ENCODE measurements around the gene SHMT1. TPM values are rescaled to one million over a fixed set of nuclear protein-coding genes. Genes with fewer than 3 reads are reported as not detected.
"Not testable (repeated sequence)": the region's sequence is repeated elsewhere in the genome, so short reads cannot be mapped to it uniquely, and the experiment has no call there.

SHMT1 gene
- total RNA-seq, 4 donors from 2014 or later, result 17.4 to 30.6 (median 24.0) TPM

DNA sequence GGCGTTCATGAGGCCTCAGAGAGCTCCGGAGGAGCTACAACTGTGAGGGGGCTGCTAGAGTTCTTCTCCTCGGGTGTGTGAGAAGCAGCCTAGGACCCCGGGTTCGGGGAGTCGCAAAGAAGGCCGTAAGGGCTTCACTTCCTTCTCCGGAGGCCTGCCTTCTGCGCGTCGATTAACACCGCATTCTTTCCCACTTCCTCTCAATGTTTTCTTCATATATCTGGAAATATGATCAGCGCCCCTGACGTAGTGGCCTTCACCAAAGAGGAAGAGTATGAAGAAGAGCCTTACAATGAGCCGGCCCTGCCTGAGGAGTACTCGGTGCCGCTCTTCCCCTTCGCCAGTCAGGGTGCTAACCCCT lies 47.8 kb downstream of the SHMT1 start:
- peak overlapping the region; percentile 86 to 88 (median 88) for H3K27ac ChIP-seq (replicated peaks in 1 of 4)
- intact Hi-C loops (cut with DNase I), result no loop called here
- peak overlapping the region; percentile 76 to 86 (median 82) for H3K4me3 ChIP-seq
- no peaks in the 10 kb centered on the region for H3K27me3 ChIP-seq
- peaks cover 3 to 52% (median 39%) of the 10 kb centered on the region in 4 donors for H3K36me3 ChIP-seq
- TF ChIP-seq POLR2AphosphoS5 (IDR thresholded peaks at IDR 0.05), result no peak
- no peak for TF ChIP-seq EP300 (IDR thresholded peaks at IDR 0.05)
- TF ChIP-seq, protein P1, sequence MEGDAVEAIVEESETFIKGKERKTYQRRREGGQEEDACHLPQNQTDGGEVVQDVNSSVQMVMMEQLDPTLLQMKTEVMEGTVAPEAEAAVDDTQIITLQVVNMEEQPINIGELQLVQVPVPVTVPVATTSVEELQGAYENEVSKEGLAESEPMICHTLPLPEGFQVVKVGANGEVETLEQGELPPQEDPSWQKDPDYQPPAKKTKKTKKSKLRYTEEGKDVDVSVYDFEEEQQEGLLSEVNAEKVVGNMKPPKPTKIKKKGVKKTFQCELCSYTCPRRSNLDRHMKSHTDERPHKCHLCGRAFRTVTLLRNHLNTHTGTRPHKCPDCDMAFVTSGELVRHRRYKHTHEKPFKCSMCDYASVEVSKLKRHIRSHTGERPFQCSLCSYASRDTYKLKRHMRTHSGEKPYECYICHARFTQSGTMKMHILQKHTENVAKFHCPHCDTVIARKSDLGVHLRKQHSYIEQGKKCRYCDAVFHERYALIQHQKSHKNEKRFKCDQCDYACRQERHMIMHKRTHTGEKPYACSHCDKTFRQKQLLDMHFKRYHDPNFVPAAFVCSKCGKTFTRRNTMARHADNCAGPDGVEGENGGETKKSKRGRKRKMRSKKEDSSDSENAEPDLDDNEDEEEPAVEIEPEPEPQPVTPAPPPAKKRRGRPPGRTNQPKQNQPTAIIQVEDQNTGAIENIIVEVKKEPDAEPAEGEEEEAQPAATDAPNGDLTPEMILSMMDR (IDR thresholded peaks at IDR 0.05), result no peak
- TF ChIP-seq POLR2A (IDR thresholded peaks at IDR 0.05; ENCODE audit: low read depth), result no peak
- WGBS, result 5% methylated on average over 18 of the region's 18 CpGs
- peaks cover 67 to 82% (median 76%) of the 10 kb centered on the region in 4 donors for H3K4me1 ChIP-seq
- no peak for DNase-seq (ENCODE audit: extremely low spot score)
- no peaks in the 10 kb centered on the region for H3K9me3 ChIP-seq

DNA sequence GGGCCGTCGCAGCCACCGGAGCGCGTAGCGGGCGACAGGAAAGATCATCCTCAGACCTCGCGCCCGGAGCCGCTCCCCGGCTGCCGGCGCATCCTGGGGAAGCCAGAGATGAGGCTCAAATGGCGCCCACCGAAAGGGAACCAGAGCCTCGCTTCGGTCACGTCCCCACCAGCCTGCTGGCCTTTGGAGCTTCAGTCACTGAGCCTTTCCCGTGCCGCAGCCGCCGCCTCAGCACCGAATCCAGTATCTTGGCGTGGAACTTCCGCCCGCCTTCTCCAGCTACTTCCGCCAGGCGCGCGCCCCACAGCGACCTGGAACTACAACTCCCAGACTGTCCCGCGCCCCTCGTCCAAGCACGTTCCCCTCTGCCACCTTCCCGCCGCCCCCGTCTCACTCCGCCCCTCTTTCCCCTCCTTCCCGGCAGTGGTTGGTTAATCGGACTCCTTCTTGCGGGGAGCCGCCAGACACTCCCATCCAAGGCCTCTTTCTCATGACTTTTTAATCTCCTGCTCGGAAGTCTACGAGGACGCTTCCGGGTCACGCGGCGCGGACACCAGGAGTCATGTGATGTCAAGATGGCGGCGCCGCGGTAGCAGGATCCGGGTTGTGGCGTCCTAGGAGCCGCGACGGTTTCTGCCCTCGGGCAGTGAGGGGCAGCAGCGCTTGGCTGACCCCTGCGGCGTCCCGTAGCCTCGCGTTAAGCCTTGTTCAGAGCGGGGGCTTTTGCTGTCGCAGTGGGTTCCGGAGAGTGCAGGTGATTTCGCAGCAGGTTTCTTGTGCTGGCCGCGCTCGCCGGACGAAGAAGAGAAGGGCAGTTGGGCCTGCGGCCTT lies 48.4 kb downstream of the SHMT1 start, which contains the start of the genes SMCR8 and TOP3A:
TSS of gene SMCR8 (plus strand) at position 563 of the 831 bp plus-strand sequence. CDS start 497 bp downstream, outside the sequence.
TSS of gene TOP3A (minus strand) at position 264 of the 831 bp plus-strand sequence. CDS start at position 48, 216 bp downstream.
- DNase-seq (ENCODE audit: extremely low spot score), result peak; percentile 100
- H3K9me3 ChIP-seq, result no peaks in the 10 kb centered on the region
- no peaks in the 10 kb centered on the region for H3K27me3 ChIP-seq
- intact Hi-C loops (cut with DNase I), result loop anchor here (5.0 kb wide), 1 partner anchor 93 kb away; no protein-coding TSS in a partner anchor
- H3K36me3 ChIP-seq, result peaks cover 3 to 46% (median 33%) of the 10 kb centered on the region in 4 donors
- H3K27ac ChIP-seq (replicated peaks in 1 of 4), result peak within 1 kb of the TSS; percentile 86 to 88 (median 88)
- under 1% methylated on average over 41 of the region's 78 CpGs for WGBS
- peaks cover 61 to 76% (median 70%) of the 10 kb centered on the region in 4 donors for H3K4me1 ChIP-seq
- H3K4me3 ChIP-seq, result peak within 1 kb of the TSS; percentile 76 to 86 (median 82)
- TF ChIP-seq EP300 (IDR thresholded peaks at IDR 0.05) (no peak), POLR2AphosphoS5 (IDR thresholded peaks at IDR 0.05) (peak; percentile 83 to 90), POLR2A (IDR thresholded peaks at IDR 0.05; ENCODE audit: low read depth) (no peak)
- TF ChIP-seq, protein P1 (IDR thresholded peaks at IDR 0.05), result peak in 1 of 3 experiments; percentile 4

DNA sequence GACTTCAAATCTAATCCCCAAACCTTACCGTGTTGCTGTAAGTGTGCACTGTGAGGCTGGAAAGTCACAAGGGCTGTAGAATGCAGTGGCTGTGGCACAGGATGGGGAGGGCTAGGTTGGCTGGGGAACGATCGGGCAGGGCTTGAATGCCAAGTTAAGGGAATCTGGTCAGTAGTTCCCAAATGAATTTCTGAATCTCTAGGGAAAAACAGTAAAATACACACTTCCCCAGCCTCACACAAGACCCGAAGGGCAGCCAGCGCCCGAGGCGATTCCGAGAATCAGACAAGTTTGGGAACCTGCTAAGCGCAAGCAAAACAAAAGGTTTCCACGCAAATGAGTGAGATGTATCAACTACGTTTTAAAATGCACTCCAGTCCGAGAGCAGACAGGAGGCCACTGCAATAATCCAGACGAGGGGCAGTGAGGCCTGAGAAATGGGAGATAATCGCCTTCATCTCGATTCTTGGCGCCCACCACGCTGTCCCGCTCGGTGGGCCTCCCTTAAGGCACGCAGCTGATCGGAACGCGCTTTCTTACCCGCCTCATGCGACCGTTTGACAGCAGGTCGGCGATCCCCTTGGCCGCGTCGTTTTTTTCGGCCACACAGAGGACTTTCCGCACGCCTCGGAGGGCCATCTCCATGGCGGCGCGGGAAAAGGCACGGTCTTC lies 49.2 kb downstream of the SHMT1 start:
- WGBS, result 0% methylated on average over 14 of the region's 39 CpGs
- intact Hi-C loops (cut with DNase I), result loop anchor here (5.0 kb wide), 1 partner anchor 92 kb away; no protein-coding TSS in a partner anchor
- H3K36me3 ChIP-seq, result peaks cover 3 to 46% (median 29%) of the 10 kb centered on the region in 4 donors
- peak overlapping the region; percentile 76 to 86 (median 82) for H3K4me3 ChIP-seq
- no peaks in the 10 kb centered on the region for H3K9me3 ChIP-seq
- H3K27me3 ChIP-seq, result no peaks in the 10 kb centered on the region
- TF ChIP-seq POLR2A (IDR thresholded peaks at IDR 0.05; ENCODE audit: low read depth), result no peak
- no peak for TF ChIP-seq POLR2AphosphoS5 (IDR thresholded peaks at IDR 0.05)
- TF ChIP-seq, protein P1 (IDR thresholded peaks at IDR 0.05), result no peak
- no peak for TF ChIP-seq EP300 (IDR thresholded peaks at IDR 0.05)
- DNase-seq (ENCODE audit: extremely low spot score), result no peak
- peaks cover 54 to 68% (median 63%) of the 10 kb centered on the region in 4 donors for H3K4me1 ChIP-seq
- H3K27ac ChIP-seq (replicated peaks in 1 of 4), result peak overlapping the region; percentile 86 to 88 (median 88)

DNA sequence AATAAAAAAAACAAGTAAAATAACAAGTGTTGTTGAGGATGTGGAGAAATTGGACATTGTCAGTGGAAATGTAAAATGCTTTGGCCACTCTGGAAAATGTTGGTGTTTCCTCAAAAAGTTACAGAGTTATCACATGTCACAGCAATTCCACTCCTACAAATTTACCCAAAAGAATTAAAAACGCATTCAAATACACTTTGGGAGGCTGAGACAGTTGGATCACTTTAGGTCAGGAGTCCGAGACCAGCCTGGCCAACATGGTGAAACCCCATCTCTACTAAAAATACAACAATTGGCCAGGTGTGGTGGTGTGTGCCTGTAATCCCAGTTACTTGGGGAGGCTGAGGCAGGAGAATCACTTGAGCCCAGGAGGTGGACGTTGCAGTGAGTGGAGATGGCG lies 54.1 kb downstream of the SHMT1 start:
- no peak for DNase-seq (ENCODE audit: extremely low spot score)
- Histone ChIP-seq H3K36me3 (peaks cover 35 to 64% (median 51%) of the 10 kb centered on the region in 4 donors), H3K4me1 (peaks cover 15 to 27% (median 23%) of the 10 kb centered on the region in 4 donors), H3K27ac (replicated peaks in 1 of 4) (no peak overlapping the region), H3K4me3 (no peak overlapping the region), H3K9me3 (no peaks in the 10 kb centered on the region), H3K27me3 (no peaks in the 10 kb centered on the region)
- intact Hi-C loops (cut with DNase I), result no loop called here
- 92% methylated on average over 4 of the region's 4 CpGs for WGBS
- TF ChIP-seq POLR2AphosphoS5 (IDR thresholded peaks at IDR 0.05) (no peak), POLR2A (IDR thresholded peaks at IDR 0.05; ENCODE audit: low read depth) (no peak), EP300 (IDR thresholded peaks at IDR 0.05) (no peak)
- TF ChIP-seq, protein P1 (IDR thresholded peaks at IDR 0.05), result no peak

DNA sequence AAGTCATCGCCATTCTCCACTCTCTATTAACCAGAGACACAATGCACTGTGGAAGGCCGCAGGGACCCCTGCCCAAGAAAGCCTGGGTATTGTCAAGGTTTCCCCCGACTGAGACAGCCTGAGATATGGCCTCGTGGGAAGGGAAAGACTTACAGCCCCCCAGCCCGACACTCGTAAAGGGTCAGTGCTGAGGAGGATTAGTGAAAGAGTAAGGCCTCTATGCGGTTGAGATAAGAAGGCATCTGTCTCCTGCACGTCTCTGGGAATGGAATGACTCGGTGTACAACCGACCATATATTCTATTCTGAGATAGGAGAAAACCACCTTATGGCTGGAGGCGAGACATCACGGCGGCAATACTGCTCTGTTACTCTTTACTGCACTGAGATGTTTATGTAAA lies 60.1 kb downstream of the SHMT1 start:
- DNase-seq (ENCODE audit: extremely low spot score); intact Hi-C loops (cut with DNase I); H3K4me1 ChIP-seq; H3K9me3 ChIP-seq; H3K4me3 ChIP-seq; H3K27me3 ChIP-seq; H3K27ac ChIP-seq (replicated peaks in 1 of 4): not testable (repeated sequence)
- WGBS, result 88% methylated on average over 13 of the region's 13 CpGs
- H3K36me3 ChIP-seq, result peaks cover 71 to 100% (median 98%) of the 10 kb centered on the region in 4 donors

Data from esophagus muscularis mucosa (tissue), 4 donors.